Measurements from ENCODE around the gene CRHR1. TPM values are rescaled to one million over a fixed set of nuclear protein-coding genes. Genes with fewer than 3 reads are reported as not detected.

CRHR1 gene
- total and polyA plus RNA-seq, 7 donors: 0.09 to 0.30 TPM; not detected in 5

- H3K36me3 ChIP-seq (ENCODE audit: insufficient read depth in 1 of 2, low read depth in 1 of 2): no peaks in the 10 kb centered on the region
- WGBS, 3 donors: 56 to 61% (median 60%) methylated on average over 7 of the region's 7 CpGs
These were observed 7.2 kb upstream of the CRHR1 start for GRCh38 chr17:45776896-45777295.

DNA sequence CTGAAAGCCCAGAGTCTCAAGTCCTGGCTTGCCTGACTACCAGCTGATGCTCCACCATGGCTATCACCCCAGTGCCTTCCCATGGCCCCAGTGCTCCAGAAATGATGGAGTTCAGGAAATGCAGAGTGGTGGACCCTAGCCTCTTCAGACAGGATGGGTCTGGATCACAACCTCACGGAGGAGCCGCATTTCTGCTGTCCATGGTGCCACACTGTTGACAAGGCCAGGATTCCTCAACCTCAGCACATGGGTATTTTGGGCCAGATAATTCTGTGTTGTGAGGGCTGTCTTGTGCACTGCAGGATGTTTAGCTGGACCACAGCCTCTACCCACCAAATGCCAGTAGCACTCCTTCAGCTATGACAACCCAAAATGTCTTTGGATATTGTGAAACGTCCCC, 6.7 kb upstream of the CRHR1 start:
- H3K4me3 ChIP-seq: no peak overlapping the region
- intact Hi-C loops (cut with DNase I): no loop called here
- H3K27me3 ChIP-seq (ENCODE audit: insufficient read depth in 3 of 3, low read length in 2 of 3): peaks cover 0 to 27% (median 1%) of the 10 kb centered on the region in 3 donors
- 75 to 87% (median 77%) methylated on average over 3 of the region's 3 CpGs for WGBS, 3 donors
- DNase-seq (no peak), ATAC-seq (no peak)
- TF ChIP-seq CTCF (IDR thresholded peaks at IDR 0.05): no peak
- H3K36me3 ChIP-seq (ENCODE audit: insufficient read depth in 1 of 2, low read depth in 1 of 2): no peaks in the 10 kb centered on the region
- H3K4me1 ChIP-seq: no peaks in the 10 kb centered on the region
- H3K27ac ChIP-seq: no peak overlapping the region
- no peaks in the 10 kb centered on the region for H3K9me3 ChIP-seq

More at GRCh38 chr17:45776896-45777295, 7.2 kb upstream of the CRHR1 start:
- Histone ChIP-seq H3K4me1 (no peaks in the 10 kb centered on the region), H3K27ac (no peak overlapping the region), H3K4me3 (no peak overlapping the region), H3K9me3 (no peaks in the 10 kb centered on the region), H3K27me3 (ENCODE audit: insufficient read depth in 3 of 3, low read length in 2 of 3) (peaks cover 0 to 22% (median 1%) of the 10 kb centered on the region in 3 donors)
- TF ChIP-seq CTCF (IDR thresholded peaks at IDR 0.05): no peak
- DNase-seq (no peak), ATAC-seq (no peak)
- intact Hi-C loops (cut with DNase I): no loop called here

DNA sequence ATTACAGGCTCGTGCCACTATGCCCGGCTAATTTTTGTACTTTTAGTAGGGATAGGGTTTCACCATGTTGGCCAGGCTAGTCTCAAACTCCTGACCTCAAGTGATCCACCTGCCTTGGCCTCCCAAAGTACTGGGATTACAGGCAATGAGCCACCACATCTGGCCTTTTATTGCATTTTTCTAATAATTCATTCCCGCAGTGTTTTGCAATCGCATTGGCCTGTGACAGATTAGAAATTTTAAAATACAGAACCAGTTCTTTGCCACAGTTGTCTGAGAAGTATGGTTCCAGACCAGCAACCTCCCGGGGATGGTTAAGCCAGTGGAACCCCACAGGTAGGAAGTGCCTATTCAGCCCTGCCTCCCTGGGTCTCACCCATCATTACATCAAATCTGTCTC, 3.2 kb upstream of the CRHR1 start:
- H3K4me1 ChIP-seq: peaks cover 16% of the 10 kb centered on the region
- ATAC-seq: peak in 1 of 4 donors; percentile 9
- no peak for TF ChIP-seq CTCF (IDR thresholded peaks at IDR 0.05)
- no peak overlapping the region for H3K27ac ChIP-seq
- WGBS, 3 donors: 38 to 46% (median 38%) methylated on average over 5 of the region's 5 CpGs
- H3K4me3 ChIP-seq: no peak overlapping the region
- intact Hi-C loops (cut with DNase I): no loop called here
- no peaks in the 10 kb centered on the region for H3K9me3 ChIP-seq
- H3K27me3 ChIP-seq (ENCODE audit: insufficient read depth in 3 of 3, low read length in 2 of 3): peaks cover 0 to 56% (median 25%) of the 10 kb centered on the region in 3 donors
- DNase-seq: no peak
- no peaks in the 10 kb centered on the region for H3K36me3 ChIP-seq (ENCODE audit: insufficient read depth in 1 of 2, low read depth in 1 of 2)

GRCh38 chr17:45782889-45783592, 1.1 kb upstream of the CRHR1 start:
- Histone ChIP-seq H3K9me3 (no peaks in the 10 kb centered on the region), H3K27ac (no peak overlapping the region), H3K36me3 (ENCODE audit: insufficient read depth in 1 of 2, low read depth in 1 of 2) (no peaks in the 10 kb centered on the region), H3K4me1 (peaks cover 16% of the 10 kb centered on the region), H3K4me3 (peak overlapping the region; percentile 64), H3K27me3 (ENCODE audit: insufficient read depth in 3 of 3, low read length in 2 of 3) (peaks cover 0 to 63% (median 25%) of the 10 kb centered on the region in 3 donors)
- DNase-seq (peak; percentile 35 to 68), ATAC-seq (peak; percentile 58 to 80 (median 68))
- WGBS, 3 donors: 22 to 26% (median 23%) methylated on average over 32 of the region's 32 CpGs
- TF ChIP-seq CTCF (IDR thresholded peaks at IDR 0.05): peak; percentile 45
- intact Hi-C loops (cut with DNase I): no loop called here

Data from psoas muscle (tissue), 8 donors.